CD4-positive, alpha-beta T cell treated with Interleukin-10 for 1 hour (primary cell): Measurements from ENCODE around the gene PAQR5.
"Not testable (repeated sequence)": the region's sequence is repeated elsewhere in the genome, so short reads cannot be mapped to it uniquely, and the experiment has no call there.

Experiments
- DNase-seq: peaks from one replicate; pipeline ENCODE4 v3.0.0-alpha.2; 2020

Gene PAQR5

DNA sequence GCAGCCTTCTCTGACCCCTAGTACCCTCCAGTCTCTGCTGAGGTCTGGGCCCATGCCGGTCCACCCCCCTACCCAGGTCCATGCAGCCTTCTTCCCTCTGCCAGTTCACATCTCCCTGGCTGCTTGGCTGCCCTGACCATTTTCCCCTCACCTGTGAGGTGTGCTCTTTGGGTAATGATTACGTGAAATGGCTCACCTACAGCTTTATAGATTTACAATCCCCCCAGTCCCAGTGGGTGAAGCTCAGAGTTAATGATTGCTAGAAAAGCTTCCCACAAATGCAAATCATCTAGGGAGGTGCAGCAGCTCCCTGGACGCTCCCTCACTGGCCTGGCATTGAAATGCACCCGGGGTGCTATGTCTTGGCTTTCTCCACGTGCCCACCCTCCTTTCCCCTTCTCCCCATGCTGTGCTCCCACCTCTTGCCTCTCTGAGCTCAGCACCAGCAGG lies 18.7 kb downstream of the PAQR5 start:
- no peak for DNase-seq

DNA sequence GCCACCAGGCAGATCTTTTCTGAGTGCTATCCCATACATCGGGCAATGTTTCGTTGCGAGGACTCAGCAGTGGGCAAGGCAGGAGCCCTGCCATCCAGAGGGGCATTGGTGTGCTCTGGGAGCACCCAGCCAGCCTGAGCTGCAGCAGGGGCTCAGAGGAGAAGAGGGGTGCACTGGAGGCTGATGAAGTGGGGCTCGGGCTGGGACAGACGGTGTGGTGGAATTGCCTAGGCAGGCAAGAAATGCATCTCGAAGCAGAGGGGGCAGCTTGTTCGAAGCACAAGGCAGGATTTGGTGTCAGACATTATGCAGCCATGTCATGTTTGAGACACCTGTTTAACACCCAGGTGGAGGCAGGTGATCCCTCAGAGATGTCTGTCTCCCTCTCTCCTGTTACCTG lies 19.3 kb downstream of the PAQR5 start:
- no peak for DNase-seq

DNA sequence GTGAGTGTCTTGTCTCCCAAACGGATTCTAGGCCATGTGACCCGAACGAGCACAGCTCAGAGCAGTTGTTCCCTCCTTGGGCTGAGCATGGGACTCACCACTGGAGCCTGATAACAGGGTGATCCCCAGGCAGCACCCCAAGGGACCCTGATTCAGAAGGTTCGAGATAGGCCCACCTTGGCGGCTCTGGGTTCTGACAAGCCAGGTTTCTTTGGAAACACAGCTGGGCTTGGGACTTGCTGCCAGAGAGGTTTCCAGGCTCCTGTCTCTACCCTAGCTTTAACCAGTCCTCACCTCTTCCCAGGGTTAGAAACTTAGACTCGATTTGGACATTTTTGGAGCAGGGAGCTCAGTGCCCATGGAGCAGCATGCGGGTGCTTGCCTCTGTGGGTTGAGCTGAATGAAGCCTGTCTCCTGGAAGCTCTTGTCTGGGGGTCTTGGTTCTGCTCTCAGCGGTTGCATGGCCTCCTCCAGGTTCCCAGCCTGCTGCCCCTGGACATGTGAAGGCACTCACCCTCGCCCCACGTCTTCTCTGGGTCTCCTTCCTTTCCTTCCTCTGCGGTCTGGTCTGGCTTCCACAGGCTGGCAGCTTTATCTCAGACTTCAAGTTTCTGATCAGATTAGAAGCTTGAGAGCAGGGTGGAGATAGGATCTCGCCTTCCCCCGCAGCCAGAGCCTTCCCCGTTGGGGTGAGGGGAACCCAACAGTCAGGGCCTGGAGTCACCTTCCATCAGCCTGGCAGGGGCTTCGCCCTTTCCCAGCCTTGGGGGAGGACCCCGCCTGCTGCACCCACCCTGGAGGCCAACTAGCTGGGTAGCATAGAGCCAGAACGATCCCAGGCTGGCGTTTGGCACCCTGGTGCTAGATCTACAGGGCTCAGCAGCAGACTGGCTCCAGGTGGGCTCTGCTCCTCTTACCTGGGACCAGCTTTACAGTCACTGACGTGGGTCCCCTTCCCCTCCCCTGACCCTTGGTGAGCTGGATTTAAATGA lies 21.0 kb downstream of the PAQR5 start:
- no peak for DNase-seq

DNA sequence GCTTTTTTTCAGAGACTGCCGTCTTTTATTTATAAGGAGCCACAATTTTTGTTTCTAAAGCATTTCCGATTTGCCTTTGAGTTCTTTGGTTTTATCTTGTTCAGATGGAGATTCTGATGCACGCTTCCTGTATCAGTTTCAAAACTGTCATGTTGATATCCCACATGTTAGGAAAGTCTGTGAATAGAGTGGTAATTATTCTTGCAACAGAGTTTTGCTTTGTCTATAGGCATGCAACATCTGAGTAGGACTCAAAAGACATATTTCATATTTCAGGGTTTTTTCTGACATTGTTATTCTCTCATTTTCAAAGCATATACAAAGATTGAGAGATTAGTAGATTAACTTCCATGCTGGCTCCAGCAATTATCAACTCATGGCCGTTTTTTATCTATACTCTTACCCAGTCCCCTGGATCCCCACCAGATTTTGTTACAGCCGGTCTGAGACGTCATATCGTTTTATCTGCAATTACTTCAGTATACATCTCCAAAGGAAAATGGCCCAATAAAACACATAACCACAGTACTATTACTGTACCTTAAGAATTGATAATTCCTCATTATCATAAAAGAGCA lies 22.4 kb downstream of the PAQR5 start:
- DNase-seq = no peak

DNA sequence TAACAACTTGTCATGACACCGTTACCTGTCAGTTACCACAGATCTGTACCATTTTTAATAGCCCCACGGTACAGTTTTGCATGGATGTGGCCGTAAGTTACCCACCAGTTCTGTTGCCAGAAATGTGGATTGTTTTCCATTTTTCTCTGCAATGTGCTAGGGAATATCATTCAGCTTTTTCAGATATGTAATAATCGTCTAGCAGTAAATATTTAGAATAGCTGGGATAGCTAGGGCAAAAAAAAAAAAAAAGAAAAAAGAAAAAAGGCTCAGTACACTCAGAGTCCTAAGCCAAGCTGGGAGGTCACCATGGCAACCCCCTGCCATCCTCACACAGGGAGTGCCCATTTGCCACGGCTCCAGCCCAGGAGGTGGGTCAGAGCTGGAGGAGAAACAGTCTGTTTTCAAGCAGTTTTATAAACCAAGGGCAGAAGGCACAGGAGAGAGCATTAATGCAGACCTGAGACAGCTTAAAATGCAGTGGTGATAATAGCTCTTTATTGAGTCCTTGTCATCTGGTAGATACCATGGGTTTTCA lies 25.2 kb downstream of the PAQR5 start:
- no peak for DNase-seq

DNA sequence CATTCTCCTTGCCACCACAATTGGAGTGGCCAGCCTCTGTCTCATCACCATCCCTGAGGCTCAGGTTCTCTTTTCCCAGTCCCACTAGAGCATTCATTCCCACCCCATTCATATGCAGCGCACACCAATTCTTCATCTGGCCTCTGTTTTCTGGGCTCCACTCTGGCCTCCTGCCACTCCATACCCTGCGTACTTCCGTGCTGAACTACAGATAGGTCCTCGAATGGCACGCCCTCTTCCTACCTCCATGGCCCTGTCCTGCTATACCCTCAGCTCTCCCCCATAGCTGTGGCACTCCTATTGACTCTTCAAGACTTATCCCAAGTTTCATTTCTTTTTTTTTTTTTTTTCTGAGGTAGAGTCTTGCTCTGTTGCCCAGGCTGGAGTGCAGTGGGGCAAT lies 25.9 kb downstream of the PAQR5 start:
- no peak for DNase-seq

DNA sequence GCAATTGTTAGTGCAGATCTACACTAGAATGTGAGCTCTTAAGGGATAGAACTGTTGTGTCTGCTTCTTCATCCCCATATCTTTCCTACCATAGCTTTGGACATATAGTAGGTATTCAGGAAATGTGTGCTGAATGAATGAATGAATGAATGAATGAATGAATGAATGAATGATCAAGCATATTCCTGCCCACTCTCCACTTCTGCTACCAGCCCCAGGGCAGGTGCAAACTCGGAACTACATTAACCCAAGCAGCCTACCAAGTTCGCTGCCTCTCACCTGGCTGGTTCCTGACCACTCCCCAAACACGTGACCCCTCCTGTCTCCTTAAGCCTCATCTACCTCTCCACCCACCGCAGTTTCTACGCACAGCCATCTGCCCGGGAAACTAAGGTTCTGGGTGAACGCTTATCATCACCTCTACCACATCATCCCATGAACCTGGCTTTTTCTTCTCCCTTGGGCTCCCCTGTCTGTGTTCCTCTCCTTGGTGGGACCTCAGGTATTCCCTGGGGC lies 26.8 kb downstream of the PAQR5 start:
- DNase-seq = no peak

DNA sequence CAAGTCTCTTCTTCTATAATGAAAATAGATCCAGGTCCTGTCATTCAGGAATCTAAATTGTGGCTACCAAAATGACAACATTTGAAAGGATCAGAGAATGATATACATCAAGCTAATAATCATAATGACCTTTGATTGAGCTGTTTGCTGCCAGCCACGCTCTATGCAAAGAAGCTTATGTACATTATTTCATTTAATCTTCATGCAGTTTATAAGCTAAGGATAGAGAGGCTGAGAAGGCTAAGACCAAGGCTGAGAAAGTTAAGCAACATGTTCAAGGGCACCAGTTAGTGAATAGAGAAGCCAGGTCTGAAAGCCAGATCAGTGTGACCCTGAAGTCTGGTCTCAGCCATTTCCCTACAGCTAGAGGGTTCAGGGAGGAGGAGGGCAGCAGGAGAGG lies 29.4 kb downstream of the PAQR5 start:
- DNase-seq = no peak

DNA sequence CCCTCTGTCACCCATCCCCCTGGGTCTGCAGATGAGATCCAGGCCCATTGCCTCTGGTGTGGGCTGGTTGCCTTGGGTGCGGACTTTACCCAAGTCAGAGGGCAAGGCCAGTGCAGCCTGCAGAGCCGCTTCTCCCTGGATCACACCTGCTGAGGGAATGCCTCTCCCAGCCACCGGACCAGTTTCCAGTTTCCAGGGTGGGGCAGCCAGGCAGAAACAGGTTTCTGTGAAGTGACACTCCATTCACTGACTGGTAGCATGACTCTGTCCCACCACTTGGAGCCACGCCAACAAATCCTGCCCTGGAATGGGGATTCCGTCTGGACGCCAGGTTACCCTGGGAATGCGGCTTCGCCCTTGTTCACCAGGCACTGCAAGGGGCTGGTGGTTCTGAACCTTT lies 30.0 kb downstream of the PAQR5 start:
- no peak for DNase-seq

DNA sequence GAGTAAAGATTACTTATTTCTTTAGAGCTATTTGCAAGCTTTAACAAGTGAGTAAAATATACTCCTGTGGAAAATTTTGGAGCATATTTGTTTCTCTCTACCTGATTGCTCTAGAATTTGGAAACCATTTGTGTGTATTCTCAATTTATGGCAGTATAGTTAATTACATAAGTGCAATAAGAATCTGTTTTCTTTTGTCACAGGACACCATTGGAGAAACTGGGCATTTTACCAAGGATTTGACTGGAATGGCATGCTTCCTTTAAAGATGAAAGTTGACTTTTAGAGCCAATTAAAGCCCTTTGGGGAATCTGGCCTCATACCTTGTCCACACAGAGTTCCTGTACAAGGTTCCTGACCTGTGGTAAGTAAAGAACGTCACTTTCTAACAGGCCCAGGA lies 38.4 kb downstream of the PAQR5 start:
- DNase-seq = no peak

DNA sequence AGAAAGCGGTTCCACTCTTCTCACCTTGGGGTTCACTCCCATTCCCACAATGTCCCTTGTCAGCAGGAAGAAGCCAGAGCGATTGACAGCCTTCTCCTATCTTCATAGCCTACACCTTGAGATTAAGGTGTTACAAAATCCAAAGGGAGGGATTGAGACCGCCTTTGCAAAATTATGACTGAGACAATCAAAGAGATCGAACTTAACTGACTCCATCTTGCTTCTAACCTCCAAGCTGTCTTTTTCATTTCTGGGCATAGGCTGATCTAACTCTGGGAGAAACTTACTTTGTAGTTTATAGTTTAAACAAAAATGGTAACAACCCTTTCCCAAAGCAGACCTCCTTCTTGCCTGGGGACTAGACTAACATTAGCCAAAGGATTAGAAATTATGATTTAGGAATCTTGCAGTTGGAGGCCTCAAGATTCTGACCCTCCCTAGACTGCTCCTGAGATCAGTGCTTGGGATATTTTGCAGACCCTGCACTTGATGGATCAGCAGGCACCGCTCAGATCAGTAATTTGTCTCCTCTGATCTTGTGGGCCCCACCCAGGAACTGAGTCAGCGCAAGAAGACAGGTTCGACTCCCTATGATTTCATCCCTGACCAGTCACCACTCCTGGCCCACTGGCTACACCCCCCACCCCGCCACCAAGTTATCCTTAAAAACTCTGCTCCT lies 40.0 kb downstream of the PAQR5 start:
- DNase-seq = no peak

DNA sequence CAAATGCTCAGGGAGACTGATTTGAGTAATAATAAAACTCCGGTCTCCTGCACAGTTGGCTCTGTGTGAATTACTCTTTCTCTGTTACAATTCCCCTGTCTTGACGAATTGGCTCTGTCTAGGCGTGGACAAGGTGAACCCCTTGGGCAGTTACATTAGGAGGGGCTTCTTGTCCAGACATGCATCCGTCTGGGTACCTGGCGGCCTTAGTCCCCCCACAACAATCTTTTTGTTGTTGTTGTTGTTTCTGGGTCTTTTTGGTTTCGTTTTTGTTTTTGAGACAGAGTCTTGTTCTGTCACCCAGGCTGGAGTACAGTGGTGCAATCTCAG lies 40.5 kb downstream of the PAQR5 start:
- not testable (repeated sequence) for DNase-seq

DNA sequence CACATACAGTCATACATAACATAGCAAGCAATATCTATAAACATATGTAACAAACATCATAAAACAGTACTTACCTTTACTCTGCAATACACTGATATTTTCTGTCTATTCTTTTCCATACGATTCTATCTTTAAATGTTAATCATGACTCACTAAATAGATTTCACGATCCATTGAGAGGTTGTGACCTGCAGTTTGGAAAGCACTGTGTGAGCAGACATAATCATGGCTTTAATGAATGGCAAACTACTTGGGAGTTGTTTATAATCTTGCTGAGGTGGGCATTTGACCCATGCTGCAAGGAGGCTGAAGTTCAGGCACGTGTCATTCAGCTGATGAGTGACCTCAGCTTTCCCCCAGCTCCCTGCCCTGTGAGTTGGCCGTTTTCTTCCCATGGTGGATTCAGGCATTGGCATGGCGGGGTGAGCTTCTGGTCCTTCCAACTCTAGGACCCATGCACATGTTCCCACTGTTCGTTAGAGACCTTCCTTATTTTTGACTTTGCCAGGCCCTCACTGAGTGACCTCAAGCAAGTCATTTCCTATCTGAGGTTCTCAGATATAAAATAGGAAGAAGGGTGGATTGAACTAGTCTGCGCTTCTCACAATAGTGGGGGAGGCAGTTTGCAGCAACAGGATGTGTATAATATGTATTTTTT lies 41.7 kb downstream of the PAQR5 start:
- no peak for DNase-seq

DNA sequence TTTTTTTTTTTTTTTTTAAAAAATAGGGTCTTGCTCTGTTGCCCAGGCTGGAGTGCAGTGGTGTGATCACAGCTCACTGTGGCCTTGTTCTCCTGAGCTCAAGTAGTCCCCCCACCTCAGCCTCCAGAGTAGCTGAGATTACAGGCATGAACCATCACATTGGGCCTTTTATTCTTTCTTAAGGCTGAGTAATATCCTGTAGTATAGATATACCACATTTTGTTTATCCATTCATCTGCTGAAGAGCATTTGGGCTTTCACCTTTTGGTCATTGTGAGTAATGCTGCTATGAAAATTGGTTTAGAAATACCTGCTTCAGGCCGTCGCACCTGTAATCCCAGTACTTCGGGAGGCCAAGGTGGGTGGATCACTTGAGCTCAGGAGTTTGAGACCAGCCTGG lies 42.6 kb downstream of the PAQR5 start:
- no peak for DNase-seq

DNA sequence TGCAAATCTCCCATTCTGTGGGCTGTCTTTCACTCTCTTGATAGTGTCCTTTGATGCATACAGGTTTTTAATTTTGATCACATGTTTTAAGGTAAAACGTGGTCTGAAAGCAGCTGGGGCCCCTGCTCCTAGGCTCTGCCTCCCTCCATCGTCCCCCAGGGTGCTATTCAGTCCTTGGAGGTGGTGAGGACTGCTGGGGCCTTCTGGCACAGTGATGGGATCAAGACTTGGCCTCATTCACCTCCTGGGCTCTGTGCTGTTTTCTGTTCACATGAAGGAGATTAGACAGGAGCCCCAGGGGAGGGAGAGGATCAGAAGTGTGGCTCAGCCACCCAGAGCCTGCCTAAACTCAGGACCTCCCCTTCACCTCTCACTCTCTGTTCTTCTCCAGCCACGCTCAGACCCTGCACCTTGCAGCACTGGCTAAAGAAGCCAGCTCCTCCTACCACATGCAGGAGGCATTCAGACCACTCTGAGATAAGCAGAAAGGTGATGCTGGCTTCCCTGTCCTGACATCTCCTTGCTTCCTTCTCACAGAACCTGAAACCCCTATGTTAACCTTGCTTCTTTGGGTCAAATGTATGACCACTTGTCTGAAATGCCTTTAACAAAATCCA lies 43.9 kb downstream of the PAQR5 start:
- DNase-seq = no peak

DNA sequence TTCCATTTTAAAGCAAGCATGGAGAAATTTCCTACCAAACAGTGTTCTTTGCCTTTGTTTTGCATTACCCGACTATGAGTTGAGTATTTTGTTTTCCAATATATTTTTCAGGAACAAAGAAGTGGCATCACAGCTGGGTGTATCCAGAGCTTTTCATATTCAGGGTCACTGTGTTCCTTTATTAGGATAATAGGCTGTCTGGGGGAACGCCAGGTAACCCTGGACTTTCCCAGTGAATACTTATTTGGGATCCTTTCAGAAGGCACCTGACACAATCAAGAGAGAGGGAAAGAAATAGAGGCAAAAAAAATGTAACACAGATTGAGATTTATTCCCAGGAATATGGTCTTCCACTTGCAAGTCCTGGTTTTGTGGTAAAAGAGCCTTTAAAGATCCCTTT lies 44.4 kb downstream of the PAQR5 start:
- DNase-seq = no peak

DNA sequence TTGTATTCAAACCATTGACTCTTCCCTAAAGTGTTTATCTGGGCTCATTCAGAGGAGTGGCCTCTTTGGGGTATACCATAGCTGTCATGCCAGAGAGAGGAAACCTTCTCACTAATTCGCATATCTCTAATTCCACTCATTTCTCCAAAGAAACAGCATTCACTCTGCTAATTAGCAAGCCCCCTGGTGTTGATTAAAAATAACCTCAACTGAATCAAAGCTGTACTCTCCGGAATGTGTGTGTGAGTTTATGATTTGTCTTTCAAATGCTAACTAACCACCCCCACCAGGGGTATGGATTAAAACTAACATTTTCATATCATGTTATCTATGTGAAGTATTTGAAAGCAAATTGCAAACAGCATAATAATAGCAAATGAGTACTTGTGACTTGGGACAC lies 45.5 kb downstream of the PAQR5 start:
- DNase-seq = no peak

DNA sequence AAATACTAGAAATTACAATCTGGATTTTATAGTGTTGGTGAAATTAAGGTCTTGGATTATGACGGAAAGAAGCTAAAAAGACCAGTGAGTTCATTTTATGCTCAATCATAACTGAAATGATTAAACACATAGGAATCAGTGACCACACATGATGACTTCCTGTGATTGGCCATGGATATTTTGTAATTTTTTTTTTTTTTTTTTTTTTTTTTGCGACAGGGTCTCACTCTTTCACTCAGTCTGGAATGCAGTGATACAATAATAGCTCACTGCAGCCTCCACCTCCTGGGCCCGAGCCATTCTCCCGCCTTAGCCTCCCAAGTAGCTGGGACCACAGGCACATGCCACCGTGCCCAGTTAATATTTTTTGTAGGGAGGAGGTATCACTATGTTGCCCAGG lies 47.4 kb downstream of the PAQR5 start:
- no peak for DNase-seq

DNA sequence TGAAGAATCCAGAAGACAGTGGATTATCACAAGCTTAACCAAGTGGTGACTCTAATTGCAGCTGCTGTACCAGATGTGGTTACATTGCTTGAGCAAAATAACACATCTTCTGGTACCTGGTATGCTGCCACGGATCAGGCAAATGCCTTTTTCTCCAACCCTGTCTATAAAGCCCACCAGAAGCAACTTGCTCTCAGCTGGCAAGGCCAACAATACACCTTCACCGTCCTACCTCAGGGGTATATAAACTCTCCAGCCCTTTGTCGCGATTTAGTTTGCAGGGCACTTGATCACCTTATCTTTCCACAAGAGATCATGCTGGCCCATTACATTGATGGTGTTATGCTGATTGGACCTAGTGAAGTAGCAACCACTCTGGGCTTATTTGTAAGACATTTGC lies 52.6 kb downstream of the PAQR5 start:
- DNase-seq = no peak

DNA sequence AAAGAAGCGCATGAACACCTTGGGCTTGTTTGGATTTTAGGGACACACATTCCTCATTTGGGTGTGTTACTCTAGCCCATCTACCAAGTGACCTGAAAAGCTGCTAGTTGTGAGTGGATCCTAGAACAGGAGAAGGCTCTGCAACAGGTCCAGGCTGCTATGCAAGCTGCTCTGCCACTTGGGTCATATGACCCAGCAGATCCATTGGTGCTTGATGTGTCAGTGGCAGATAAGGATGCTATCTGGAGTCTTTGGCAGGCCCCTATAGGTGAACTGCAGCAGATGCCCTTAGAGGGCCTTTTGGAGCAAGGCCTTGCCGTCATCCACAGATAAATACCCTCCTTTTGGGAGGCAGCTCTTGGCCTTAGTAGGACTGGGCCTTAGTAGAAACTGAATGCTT lies 53.2 kb downstream of the PAQR5 start:
- DNase-seq = no peak

DNA sequence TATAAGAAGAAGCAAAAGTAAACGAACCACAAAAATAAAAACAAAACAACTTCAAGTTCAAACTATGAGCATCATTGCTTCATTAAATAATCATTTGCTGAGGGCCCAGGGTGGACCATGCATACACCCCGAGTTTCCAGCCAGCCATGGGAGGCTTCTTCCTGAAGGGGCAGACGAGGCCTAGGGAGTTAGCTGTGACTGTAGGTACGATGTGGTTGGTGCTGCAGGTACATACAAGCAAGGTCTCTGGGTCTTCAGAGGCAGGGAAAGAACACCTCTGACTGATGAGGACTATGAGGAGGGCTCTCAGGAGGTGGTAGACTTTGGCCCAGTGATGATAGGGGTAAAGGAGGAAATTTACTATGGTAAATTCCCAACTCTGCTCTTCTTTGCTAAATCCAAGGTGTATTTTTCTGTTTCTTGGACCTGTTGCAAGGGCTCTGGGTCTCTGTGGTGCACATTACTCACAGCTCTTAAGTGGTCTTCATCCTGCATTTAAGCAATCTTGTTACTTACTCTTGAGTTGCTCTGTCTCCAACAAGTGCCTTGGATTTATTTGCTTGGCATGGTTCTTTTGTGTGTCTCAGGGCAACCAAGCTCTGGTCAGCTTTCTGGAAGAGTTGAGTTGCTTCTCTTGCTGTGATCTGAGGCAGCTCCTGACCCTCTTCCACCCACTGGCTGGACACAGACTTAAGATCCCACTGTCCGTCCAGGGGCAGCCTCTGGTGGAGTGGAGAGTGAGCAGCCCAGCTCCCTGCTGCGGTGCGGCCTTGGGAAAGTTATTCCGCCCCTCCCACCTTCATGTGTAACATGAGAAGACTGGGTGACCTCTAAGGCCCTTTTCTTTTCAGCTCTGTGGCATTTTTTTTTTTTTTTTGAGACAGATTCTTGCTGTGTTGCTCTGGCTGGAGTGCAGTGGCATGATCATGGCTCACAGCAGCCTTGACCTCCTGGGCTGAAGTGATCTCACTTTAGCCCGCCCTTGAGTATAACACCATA lies 59.4 kb downstream of the PAQR5 start:
- no peak for DNase-seq
